Neural cell (in vitro differentiated cells): ENCODE data around the gene RGS14. TPM values are rescaled to one million over a fixed set of nuclear protein-coding genes. Genes with fewer than 3 reads are reported as not detected.
"Not testable (repeated sequence)": the region's sequence is repeated elsewhere in the genome, so short reads cannot be mapped to it uniquely, and the experiment has no call there.

Experiments used
- H2AFZ ChIP-seq: fragments of 200-600, 300-800 bp; sonication (generic), shearing (Covaris generic); 2 replicates; pipeline ENCODE4 v1.6.0; 2014; ENCODE audit warnings: low read depth, mild to moderate bottlenecking, antibody characterized with exemption, low read length, moderate library complexity
- H3F3A ChIP-seq: fragments of 200-600 bp; shearing (Covaris generic); 2 replicates; pipeline ENCODE4 v1.6.1; 2016; ENCODE audit warnings: mild to moderate bottlenecking, moderate library complexity, mixed read lengths, antibody characterized with exemption, low read length; ENCODE audit not compliant: insufficient read depth, poor library complexity, severe bottlenecking
- H3K27ac ChIP-seq: fragments of 200-600, 300-800 bp; sonication (generic), shearing (Covaris generic); 2 replicates; pipeline ENCODE4 v1.5.1; 2014; ENCODE audit warnings: mild to moderate bottlenecking, low read length, moderate library complexity
- H3K27me3 ChIP-seq: fragments of 300-800, 200-600 bp; sonication (generic), shearing (Covaris generic); 2 replicates; pipeline ENCODE4 v1.6.0; 2014; ENCODE audit warnings: mild to moderate bottlenecking, low read depth, low read length, moderate library complexity; ENCODE audit not compliant: insufficient read depth
- H3K36me3 ChIP-seq: fragments of 300-800, 200-600 bp; sonication (generic), shearing (Covaris generic); 2 replicates; pipeline ENCODE4 v1.5.1; 2014; ENCODE audit warnings: mild to moderate bottlenecking, antibody characterized with exemption, low read length, moderate library complexity; ENCODE audit not compliant: insufficient read depth
- H3K4me2 ChIP-seq: fragments of 300-800, 200-600 bp; sonication (generic), shearing (Covaris generic); 2 replicates; pipeline ENCODE4 v1.6.0; 2014; ENCODE audit warnings: mild to moderate bottlenecking, low read length
- H3K4me3 ChIP-seq: fragments of 300-800, 200-600 bp; sonication (generic), shearing (Covaris generic); 2 replicates; pipeline ENCODE4 v1.5.1; 2014; ENCODE audit warnings: mild to moderate bottlenecking, low read length, moderate library complexity
- H3K79me2 ChIP-seq: fragments of 200-600 bp; shearing (Covaris generic); replicated peaks from 2 replicates; pipeline ENCODE4 v1.6.0; 2014; ENCODE audit warnings: mild to moderate bottlenecking, low read length, moderate library complexity; ENCODE audit not compliant: insufficient read depth
- H3K9ac ChIP-seq: fragments of 300-800, 200-600 bp; sonication (generic), shearing (Covaris generic); 2 replicates; pipeline ENCODE4 v1.6.1; 2016; ENCODE audit warnings: mild to moderate bottlenecking, low read length, mixed read lengths
- H3K9me2 ChIP-seq: fragments of 200-600 bp; shearing (Covaris generic); 2 replicates; pipeline ENCODE4 v1.6.1; 2016; ENCODE audit warnings: mild to moderate bottlenecking, low read length, mixed read lengths; ENCODE audit not compliant: insufficient read depth
- H3K9me3 ChIP-seq: fragments of 200-600, 300-800 bp; sonication (generic), shearing (Covaris generic); 2 replicates; pipeline ENCODE4 v1.6.1; 2016; ENCODE audit warnings: mild to moderate bottlenecking, mixed run types, low read length, moderate library complexity, mixed read lengths
- H4K20me1 ChIP-seq: fragments of 200-600 bp; shearing (Covaris generic); 2 replicates; pipeline ENCODE4 v1.6.1; 2016; ENCODE audit warnings: mild to moderate bottlenecking, mixed run types; ENCODE audit not compliant: insufficient read depth
- CTCF ChIP-seq: fragments of 450-650 bp; IDR thresholded peaks from 2 replicates; pipeline ENCODE4 v1.5.1; 2014; ENCODE audit warnings: antibody characterized with exemption, mild to moderate bottlenecking, moderate library complexity; ENCODE audit not compliant: poor library complexity, severe bottlenecking
- EP300 ChIP-seq: fragments of 450-650 bp; conservative IDR thresholded peaks from 2 replicates; pipeline ENCODE4 v1.6.1; 2014; ENCODE audit warnings: antibody characterized with exemption, mild to moderate bottlenecking, moderate library complexity; ENCODE audit not compliant: poor library complexity, severe bottlenecking
- EZH2 ChIP-seq: fragments of 200-600, 300-800 bp; shearing (Covaris generic), sonication (generic); IDR thresholded peaks from 2 replicates; pipeline ENCODE4 v1.6.1; 2014; ENCODE audit warnings: antibody characterized with exemption, low read length, borderline replicate concordance, mild to moderate bottlenecking; ENCODE audit not compliant: insufficient read depth, poor library complexity, severe bottlenecking
- MXI1 ChIP-seq: fragments of 450-650 bp; conservative IDR thresholded peaks from 2 replicates; pipeline ENCODE4 v1.6.1; 2014; ENCODE audit warnings: antibody characterized with exemption, mild to moderate bottlenecking; ENCODE audit not compliant: poor library complexity, severe bottlenecking
- POLR2AphosphoS5 ChIP-seq: IDR thresholded peaks from 2 replicates; pipeline ENCODE4 v1.6.1; 2012
- RAD21 ChIP-seq: fragments of 450-650 bp; conservative IDR thresholded peaks from 2 replicates; pipeline ENCODE4 v1.6.1; 2014; ENCODE audit warnings: antibody characterized with exemption, mild to moderate bottlenecking, moderate library complexity
- SMC3 ChIP-seq: fragments of 450-650 bp; conservative IDR thresholded peaks from 2 replicates; pipeline ENCODE4 v1.6.1; 2014; ENCODE audit warnings: antibody characterized with exemption, mild to moderate bottlenecking, moderate library complexity; ENCODE audit not compliant: poor library complexity
- TAF1 ChIP-seq: IDR thresholded peaks from 2 replicates; pipeline ENCODE4 v1.6.1; 2012; ENCODE audit warnings: low read depth
- polyA plus RNA-seq: library from polyadenylated mRNA; depleted of rRNA; stranded (reverse); fragments of >200 nt; gene quantifications from 2 replicates; pipeline ENCODE4 v1.2.3, GENCODE V29; 2014
- TF ChIP-seq, protein P1 (sequence below): IDR thresholded peaks from 2 replicates; pipeline ENCODE4 v1.6.1; 2012; ENCODE audit warnings: borderline replicate concordance

RGS14 gene
- polyA plus RNA-seq, 1 donor from 2014 or later: 32.3 TPM

GRCh38 chr5:177373806-177374205 lies 16.1 kb downstream of the RGS14 start:
- Histone ChIP-seq H3K9me3 (no peaks in the 10 kb centered on the region), H3K79me2 (no peaks in the 10 kb centered on the region), H3K4me2 (no peak overlapping the region), H3K9ac (no peak overlapping the region), H2AFZ (no peak overlapping the region), H3K9me2 (no peaks in the 10 kb centered on the region), H3K27ac (no peak overlapping the region), H3K36me3 (no peaks in the 10 kb centered on the region), H3F3A (no peaks in the 10 kb centered on the region), H3K27me3 (no peaks in the 10 kb centered on the region), H4K20me1 (no peaks in the 10 kb centered on the region), H3K4me3 (no peak overlapping the region)
- TF ChIP-seq MXI1: no peak
- TF ChIP-seq, protein P1, sequence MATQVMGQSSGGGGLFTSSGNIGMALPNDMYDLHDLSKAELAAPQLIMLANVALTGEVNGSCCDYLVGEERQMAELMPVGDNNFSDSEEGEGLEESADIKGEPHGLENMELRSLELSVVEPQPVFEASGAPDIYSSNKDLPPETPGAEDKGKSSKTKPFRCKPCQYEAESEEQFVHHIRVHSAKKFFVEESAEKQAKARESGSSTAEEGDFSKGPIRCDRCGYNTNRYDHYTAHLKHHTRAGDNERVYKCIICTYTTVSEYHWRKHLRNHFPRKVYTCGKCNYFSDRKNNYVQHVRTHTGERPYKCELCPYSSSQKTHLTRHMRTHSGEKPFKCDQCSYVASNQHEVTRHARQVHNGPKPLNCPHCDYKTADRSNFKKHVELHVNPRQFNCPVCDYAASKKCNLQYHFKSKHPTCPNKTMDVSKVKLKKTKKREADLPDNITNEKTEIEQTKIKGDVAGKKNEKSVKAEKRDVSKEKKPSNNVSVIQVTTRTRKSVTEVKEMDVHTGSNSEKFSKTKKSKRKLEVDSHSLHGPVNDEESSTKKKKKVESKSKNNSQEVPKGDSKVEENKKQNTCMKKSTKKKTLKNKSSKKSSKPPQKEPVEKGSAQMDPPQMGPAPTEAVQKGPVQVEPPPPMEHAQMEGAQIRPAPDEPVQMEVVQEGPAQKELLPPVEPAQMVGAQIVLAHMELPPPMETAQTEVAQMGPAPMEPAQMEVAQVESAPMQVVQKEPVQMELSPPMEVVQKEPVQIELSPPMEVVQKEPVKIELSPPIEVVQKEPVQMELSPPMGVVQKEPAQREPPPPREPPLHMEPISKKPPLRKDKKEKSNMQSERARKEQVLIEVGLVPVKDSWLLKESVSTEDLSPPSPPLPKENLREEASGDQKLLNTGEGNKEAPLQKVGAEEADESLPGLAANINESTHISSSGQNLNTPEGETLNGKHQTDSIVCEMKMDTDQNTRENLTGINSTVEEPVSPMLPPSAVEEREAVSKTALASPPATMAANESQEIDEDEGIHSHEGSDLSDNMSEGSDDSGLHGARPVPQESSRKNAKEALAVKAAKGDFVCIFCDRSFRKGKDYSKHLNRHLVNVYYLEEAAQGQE: no peak
- no peak for TF ChIP-seq POLR2AphosphoS5
- TF ChIP-seq EZH2: no peak
- no peak for TF ChIP-seq CTCF
- TF ChIP-seq SMC3: no peak
- no peak for TF ChIP-seq RAD21
- TF ChIP-seq TAF1: no peak
- no peak for TF ChIP-seq EP300

DNA sequence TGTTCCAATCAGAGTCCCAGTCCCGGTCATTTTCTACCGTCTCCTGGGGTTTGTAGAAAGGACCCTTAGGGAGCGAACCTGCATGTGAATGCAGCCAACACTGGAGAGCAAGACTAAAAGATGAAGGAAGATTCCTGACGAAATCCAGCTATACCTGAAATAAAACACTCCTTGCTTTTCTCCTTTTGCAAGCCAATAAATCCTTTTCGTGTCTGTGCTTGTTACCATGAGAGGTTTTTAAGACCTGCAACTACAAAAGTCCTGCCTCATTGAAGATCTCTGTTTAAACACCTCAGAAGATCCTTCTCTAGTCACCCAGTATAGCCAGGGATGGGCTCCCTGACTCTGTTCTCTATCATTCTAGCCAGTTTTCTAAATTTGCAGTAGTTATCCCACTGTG lies 16.5 kb downstream of the RGS14 start:
- H3K36me3 ChIP-seq: no peaks in the 10 kb centered on the region
- H4K20me1 ChIP-seq: no peaks in the 10 kb centered on the region
- no peaks in the 10 kb centered on the region for H3F3A ChIP-seq
- TF ChIP-seq MXI1 (no peak), EP300 (no peak), SMC3 (no peak), TAF1 (no peak), POLR2AphosphoS5 (no peak), EZH2 (no peak), RAD21 (no peak), CTCF (no peak)
- TF ChIP-seq, protein P1: no peak
- no peak overlapping the region for H3K4me3 ChIP-seq
- H3K27ac ChIP-seq: no peak overlapping the region
- no peaks in the 10 kb centered on the region for H3K27me3 ChIP-seq
- no peaks in the 10 kb centered on the region for H3K9me3 ChIP-seq
- no peaks in the 10 kb centered on the region for H3K79me2 ChIP-seq
- no peak overlapping the region for H2AFZ ChIP-seq
- H3K4me2 ChIP-seq: no peak overlapping the region
- no peak overlapping the region for H3K9ac ChIP-seq
- no peaks in the 10 kb centered on the region for H3K9me2 ChIP-seq

GRCh38 chr5:177375516-177375915 lies 17.8 kb downstream of the RGS14 start:
- H3K9ac ChIP-seq, H2AFZ ChIP-seq, H3K4me3 ChIP-seq, H3K9me2 ChIP-seq, H3K4me2 ChIP-seq, H3F3A ChIP-seq, H4K20me1 ChIP-seq, H3K79me2 ChIP-seq, H3K27me3 ChIP-seq, H3K9me3 ChIP-seq, H3K36me3 ChIP-seq, H3K27ac ChIP-seq: not testable (repeated sequence)
